ENCODE data around the gene NPAT. TPM values are rescaled to one million over a fixed set of nuclear protein-coding genes. Genes with fewer than 3 reads are reported as not detected.

NPAT gene
- total RNA-seq, 1 donor from 2014 or later: 11.9 TPM

Other genes starting within 250 kb of the NPAT start
- gene CUL5, start 213.7 kb downstream of the NPAT start, total RNA-seq: 30.9 and 32.9 TPM in 2 replicates
- gene ACAT1, start 101.1 kb downstream of the NPAT start, total RNA-seq: 102 and 110 TPM in 2 replicates
- gene ATM, start 429 bp upstream of the NPAT start, total RNA-seq: 51.6 and 69.7 TPM in 2 replicates
- gene C11orf65, start 244.9 kb upstream of the NPAT start, total RNA-seq: not detected in 2 replicates

All from dermis microvascular lymphatic vessel endothelial cell (primary cell).